Transverse colon (tissue), 3 donors: Measurements from ENCODE around the gene SMYD3.

Experiments
- CTCF ChIP-seq, 5 experiments: fragments of 200-600 bp in 3 of 5; fragments of 450-650 bp in 2 of 5; sonication (generic) in 3 of 5; IDR thresholded peaks; 1 replicate in 2 of 5; 2 replicates in 3 of 5; pipeline ENCODE4 v1.5.1; 2016 to 2017; ENCODE audit warnings: antibody characterized with exemption in 5 of 5, inconsistent platforms in 3 of 5, mild to moderate bottlenecking in 2 of 5, moderate library complexity in 1 of 5
- EP300 ChIP-seq: sonication (generic); formaldehyde crosslinking; IDR thresholded peaks from one replicate; pipeline ENCODE4 v1.6.1; 2017; ENCODE audit warnings: antibody characterized with exemption, low read depth

GRCh38 chr1:246365708-246366107 is 141.4 kb downstream of the SMYD3 start:
- TF ChIP-seq CTCF (IDR thresholded peaks at IDR 0.05) = no peak
- no peak for TF ChIP-seq EP300
